CD8-positive, alpha-beta memory T cell (primary cell): ENCODE results near the gene HSD3B1. TPM values are rescaled to one million over a fixed set of nuclear protein-coding genes. Genes with fewer than 3 reads are reported as not detected.

Experiments used
- CTCF ChIA-PET: fragments of 350-600 bp; sonication (Branson Sonifier 250); formaldehyde crosslinking; loops from one replicate; lab custom pipeline; 2021; ENCODE audit warnings: antibody characterized with exemption; lab: Charles Lee
- POLR2A ChIA-PET: fragments of 350-600 bp; sonication (Branson Sonifier 250); formaldehyde crosslinking; loops from one replicate; lab custom pipeline; 2021; ENCODE audit warnings: antibody characterized with exemption; lab: Charles Lee
- DNase-seq, 5 donors: peaks; one replicate each; pipeline versions ENCODE4 v3.0.0 to v3.0.0-alpha.2; 2020 to 2022; ENCODE audit warnings: mixed read lengths in 1 of 5
- H3K27ac ChIP-seq: one replicate; pipeline ENCODE4 v1.7.0; 2013; ENCODE audit warnings: low read depth, mild to moderate bottlenecking, low read length, moderate library complexity
- H3K27me3 ChIP-seq: 2 replicates; pipeline ENCODE4 v1.7.0; 2013; ENCODE audit warnings: low read length, mild to moderate bottlenecking; ENCODE audit not compliant: insufficient read depth, poor library complexity, severe bottlenecking
- H3K36me3 ChIP-seq: 2 replicates; pipeline ENCODE4 v1.7.0; 2013; ENCODE audit warnings: mild to moderate bottlenecking, low read length, moderate library complexity; ENCODE audit not compliant: insufficient read depth
- H3K4me1 ChIP-seq: 2 replicates; pipeline ENCODE4 v1.7.0; 2013; ENCODE audit warnings: mild to moderate bottlenecking, low read length, moderate library complexity; ENCODE audit not compliant: insufficient read depth
- H3K4me3 ChIP-seq: 2 replicates; pipeline ENCODE4 v1.7.0; 2013; ENCODE audit warnings: mild to moderate bottlenecking, low read length
- H3K9me3 ChIP-seq: 2 replicates; pipeline ENCODE4 v1.7.0; 2013; ENCODE audit warnings: mild to moderate bottlenecking, low read length
- H3K27ac Mint-ChIP-seq, 8 donors: one replicate each; pipeline ENCODE4 v1.8.0; 2020 to 2021; ENCODE audit warnings: mixed read lengths in 8 of 8, mild to moderate bottlenecking in 6 of 8, inconsistent platforms in 3 of 8, moderate library complexity in 3 of 8
- H3K27me3 Mint-ChIP-seq, 2 donors: one replicate each; pipeline ENCODE4 v1.8.0; 2020 to 2021; ENCODE audit warnings: mixed read lengths in 2 of 2, mild to moderate bottlenecking in 1 of 2, moderate library complexity in 1 of 2
- H3K36me3 Mint-ChIP-seq, 3 donors: one replicate each; pipeline ENCODE4 v1.8.0; 2020 to 2021; ENCODE audit warnings: mixed read lengths in 3 of 3, inconsistent platforms in 1 of 3, mild to moderate bottlenecking in 1 of 3
- H3K4me1 Mint-ChIP-seq, 3 donors: one replicate each; pipeline ENCODE4 v1.8.0; 2020 to 2021; ENCODE audit warnings: mixed read lengths in 3 of 3, inconsistent platforms in 1 of 3, mild to moderate bottlenecking in 1 of 3
- H3K4me3 Mint-ChIP-seq, 7 donors: one replicate each; pipeline ENCODE4 v1.8.0; 2020 to 2021; ENCODE audit warnings: mixed read lengths in 7 of 7, mild to moderate bottlenecking in 6 of 7, moderate library complexity in 4 of 7, inconsistent platforms in 2 of 7
- H3K9me3 Mint-ChIP-seq, 5 donors: one replicate each; pipeline ENCODE4 v1.8.0; 2020 to 2022; ENCODE audit warnings: mixed read lengths in 5 of 5, mild to moderate bottlenecking in 3 of 5, moderate library complexity in 2 of 5, inconsistent platforms in 1 of 5
- polyA plus RNA-seq: library from polyadenylated mRNA; unstranded; fragments of 300-500 nt; fragmentation: Illumina TruSeq; gene quantifications from one replicate; pipeline ENCODE4 v1.2.3, GENCODE V29; 2021
- total RNA-seq, 2 experiments: library from RNA; stranded (reverse); gene quantifications; one replicate each; pipeline ENCODE4 v1.2.3, GENCODE V29; 2021

The HSD3B1 gene
- total and polyA plus RNA-seq, 3 experiments from 2014 or later, result not detected

DNA sequence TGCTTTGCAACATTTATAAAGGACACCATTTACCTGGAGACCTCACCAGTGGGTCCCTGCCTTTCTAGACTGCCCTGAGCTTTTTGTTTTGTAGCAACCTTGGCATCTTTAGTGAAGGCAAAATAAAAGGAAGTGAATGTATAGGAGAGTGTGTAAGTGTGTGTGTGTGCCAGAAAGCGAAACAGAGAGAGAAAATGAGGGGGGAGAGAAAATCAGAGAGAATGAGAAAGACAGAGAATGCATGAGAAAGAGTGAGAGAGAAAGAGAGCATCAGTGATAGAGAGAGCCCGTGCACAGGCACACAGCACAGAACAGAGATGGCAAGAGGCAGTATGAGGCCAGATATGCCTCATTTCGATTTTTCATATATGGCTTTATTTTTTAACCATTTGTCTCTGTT is 57.5 kb downstream of the HSD3B1 start:
- no peaks in the 10 kb centered on the region for H3K4me1 ChIP-seq
- ChIA-PET POLR2A (no interaction called here), CTCF (no interaction called here)
- Mint-ChIP-seq H3K4me3 (no peak overlapping the region), H3K36me3 (no peaks in the 10 kb centered on the region), H3K27ac (no peak overlapping the region), H3K4me1 (no peaks in the 10 kb centered on the region), H3K9me3 (peaks cover 0 to 4% (median 0%) of the 10 kb centered on the region in 5 donors), H3K27me3 (peaks cover 4 to 20% of the 10 kb centered on the region in 2 donors)
- H3K9me3 ChIP-seq, result no peaks in the 10 kb centered on the region
- DNase-seq, result no peak
- H3K36me3 ChIP-seq, result no peaks in the 10 kb centered on the region
- no peak overlapping the region for H3K4me3 ChIP-seq
- H3K27me3 ChIP-seq, result no peaks in the 10 kb centered on the region
- no peak overlapping the region for H3K27ac ChIP-seq

Other genes with a start within 250 kb of the HSD3B1 start
- gene HAO2, start 138.4 kb upstream of the HSD3B1 start, total RNA-seq, result not detected
- gene HAO2, start 138.4 kb upstream of the HSD3B1 start, polyA plus RNA-seq, result not detected
- gene HSD3B2, start 92.1 kb upstream of the HSD3B1 start, total RNA-seq, result not detected
- not detected for gene HSD3B2, start 92.1 kb upstream of the HSD3B1 start, polyA plus RNA-seq
- under 1 TPM; 0.72 to 0.78 TPM for gene ZNF697, start 141.1 kb downstream of the HSD3B1 start, total RNA-seq
- gene ZNF697, start 141.1 kb downstream of the HSD3B1 start, polyA plus RNA-seq, result not detected
- gene PHGDH, start 204.7 kb downstream of the HSD3B1 start, total RNA-seq, result 10 to 100 TPM; 78.4 to 82.5 TPM
- gene PHGDH, start 204.7 kb downstream of the HSD3B1 start, polyA plus RNA-seq, result 10.5 TPM